ENCODE measurements around the gene HOXD10.

HOXD10 gene

DNA sequence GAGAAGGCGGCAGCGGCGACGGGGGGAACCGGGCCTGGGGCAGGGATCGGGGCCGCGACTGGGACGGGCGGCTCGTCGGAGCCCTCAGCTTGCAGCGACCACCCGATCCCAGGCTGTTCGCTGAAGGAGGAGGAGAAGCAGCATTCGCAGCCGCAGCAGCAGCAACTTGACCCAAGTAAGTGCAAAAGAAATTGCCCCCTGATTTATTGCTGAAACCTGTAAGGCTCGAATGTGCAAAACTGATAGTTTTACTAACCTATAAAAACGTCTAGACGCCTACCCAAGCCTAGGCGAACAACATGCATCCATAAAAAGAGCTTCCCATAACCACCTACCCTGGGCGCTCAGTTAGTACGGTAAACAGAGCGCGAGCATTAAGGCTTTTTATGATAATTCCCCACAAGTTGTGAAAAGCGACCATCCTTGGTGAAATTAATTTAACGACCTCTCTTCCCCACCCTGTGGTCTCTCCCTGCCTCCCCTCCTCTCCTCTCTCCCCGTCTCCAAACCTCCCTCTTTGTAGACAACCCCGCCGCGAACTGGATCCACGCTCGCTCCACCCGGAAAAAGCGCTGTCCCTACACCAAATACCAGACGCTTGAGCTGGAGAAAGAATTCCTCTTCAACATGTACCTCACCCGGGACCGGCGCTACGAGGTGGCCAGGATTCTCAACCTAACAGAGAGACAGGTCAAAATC, 7.0 kb downstream of the HOXD10 start:
- DNase-seq (ENCODE audit: low read depth), result no peak

DNA sequence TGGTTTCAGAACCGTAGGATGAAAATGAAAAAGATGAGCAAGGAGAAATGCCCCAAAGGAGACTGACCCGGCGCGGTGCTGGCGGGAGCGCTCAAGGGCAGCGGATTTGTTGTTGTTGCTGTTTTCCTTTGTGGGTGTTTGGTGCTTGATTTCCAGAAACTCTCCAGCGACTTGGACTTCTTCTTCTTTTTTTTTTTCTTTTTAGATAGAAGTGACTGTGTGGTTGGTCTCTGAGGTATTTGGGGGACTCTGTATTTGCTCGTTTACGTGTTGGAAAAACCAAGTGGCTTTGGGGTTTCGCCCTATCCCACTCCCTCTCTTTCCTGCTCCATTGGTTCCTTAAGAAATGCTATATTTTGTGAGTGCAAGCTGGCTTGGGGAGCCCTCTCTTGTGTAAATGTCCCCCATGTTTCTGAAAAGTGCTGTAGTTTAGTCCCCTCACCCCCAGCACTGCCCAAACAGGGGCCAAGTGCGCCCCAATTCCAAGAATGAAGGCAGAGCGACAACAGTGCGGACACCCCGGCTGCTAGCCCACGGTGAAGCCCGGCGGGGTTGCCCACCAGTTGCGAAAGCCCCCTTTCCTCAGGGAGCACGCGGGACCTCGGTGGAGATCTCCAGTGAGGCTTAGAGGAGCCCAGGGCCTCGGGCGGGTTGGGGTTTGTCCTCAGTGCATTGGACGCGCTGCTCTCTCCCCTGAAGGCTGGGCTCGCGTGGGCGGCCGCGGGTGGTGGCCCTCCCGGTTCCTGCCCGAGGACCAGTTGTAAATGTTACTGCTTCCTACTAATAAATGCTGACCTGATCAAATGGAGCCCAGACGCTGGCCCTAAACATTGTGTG, 7.8 kb downstream of the HOXD10 start:
- no peak for DNase-seq (ENCODE audit: low read depth)

- DNase-seq (ENCODE audit: low read depth), result no peak
Observed at GRCh38 chr2:176124947-176125771, 8.6 kb downstream of the HOXD10 start.

DNA sequence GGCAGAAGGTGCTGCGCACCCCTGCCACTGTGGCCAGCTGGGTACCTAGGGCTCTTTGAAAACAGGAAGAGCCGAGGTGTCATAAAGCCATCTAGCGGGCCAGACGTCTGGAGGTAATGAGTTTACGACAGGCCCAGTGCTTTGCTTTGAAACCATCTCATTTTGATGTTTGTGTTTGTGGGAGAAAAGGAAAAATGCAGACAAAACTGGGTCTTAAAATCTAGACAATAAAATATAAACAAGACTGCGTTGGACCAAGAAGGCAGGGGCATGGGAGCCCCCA, 9.1 kb downstream of the HOXD10 start:
- DNase-seq (ENCODE audit: low read depth), result no peak

- DNase-seq (ENCODE audit: low read depth), result no peak
Observed at GRCh38 chr2:176126929-176127773, 10.6 kb downstream of the HOXD10 start.

DNA sequence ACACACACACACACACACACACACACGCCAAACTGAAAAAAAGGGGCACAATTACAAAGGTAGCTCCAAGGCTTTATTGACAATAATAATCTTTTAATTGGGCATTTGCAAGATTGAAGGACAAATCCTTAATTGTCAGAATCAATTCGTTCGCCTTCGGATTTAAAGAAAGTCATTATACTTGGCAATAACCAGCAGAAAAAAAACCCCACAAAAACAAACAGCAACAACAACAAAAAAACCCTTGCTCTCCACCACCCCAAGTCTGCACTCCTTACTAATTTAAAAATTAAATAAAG, 11.1 kb downstream of the HOXD10 start:
- DNase-seq (ENCODE audit: low read depth), result no peak

GRCh38 chr2:176128172-176128981, 11.8 kb downstream of the HOXD10 start:
- DNase-seq (ENCODE audit: low read depth), result no peak

GRCh38 chr2:176128982-176129796, 12.6 kb downstream of the HOXD10 start, which contains the start of gene HOXD8:
Gene HOXD8 (plus strand): TSS chr2:176129705. CDS start chr2:176130367, 662 bp downstream.
- DNase-seq (ENCODE audit: low read depth), result no peak

DNA sequence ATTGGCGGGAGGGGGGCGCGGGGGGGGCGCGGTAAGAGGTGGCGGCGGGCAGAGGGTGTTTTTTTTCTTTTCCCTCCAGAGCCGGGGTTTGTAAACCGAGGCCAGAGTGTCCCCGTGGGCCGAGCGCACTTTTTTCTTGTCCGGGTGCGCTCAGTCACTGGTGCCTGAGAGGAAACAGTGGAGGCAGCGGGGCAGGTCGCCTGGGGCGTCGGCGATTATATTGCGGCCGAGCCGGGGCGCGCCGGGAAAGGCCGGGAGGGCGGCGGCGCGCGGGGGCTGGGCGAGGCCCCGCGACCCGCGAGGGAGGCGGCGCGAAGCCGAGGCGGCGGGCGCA, 13.2 kb downstream of the HOXD10 start:
- DNase-seq (ENCODE audit: low read depth), result no peak

GRCh38 chr2:176130147-176130956, 13.8 kb downstream of the HOXD10 start:
- DNase-seq (ENCODE audit: low read depth), result no peak

DNA sequence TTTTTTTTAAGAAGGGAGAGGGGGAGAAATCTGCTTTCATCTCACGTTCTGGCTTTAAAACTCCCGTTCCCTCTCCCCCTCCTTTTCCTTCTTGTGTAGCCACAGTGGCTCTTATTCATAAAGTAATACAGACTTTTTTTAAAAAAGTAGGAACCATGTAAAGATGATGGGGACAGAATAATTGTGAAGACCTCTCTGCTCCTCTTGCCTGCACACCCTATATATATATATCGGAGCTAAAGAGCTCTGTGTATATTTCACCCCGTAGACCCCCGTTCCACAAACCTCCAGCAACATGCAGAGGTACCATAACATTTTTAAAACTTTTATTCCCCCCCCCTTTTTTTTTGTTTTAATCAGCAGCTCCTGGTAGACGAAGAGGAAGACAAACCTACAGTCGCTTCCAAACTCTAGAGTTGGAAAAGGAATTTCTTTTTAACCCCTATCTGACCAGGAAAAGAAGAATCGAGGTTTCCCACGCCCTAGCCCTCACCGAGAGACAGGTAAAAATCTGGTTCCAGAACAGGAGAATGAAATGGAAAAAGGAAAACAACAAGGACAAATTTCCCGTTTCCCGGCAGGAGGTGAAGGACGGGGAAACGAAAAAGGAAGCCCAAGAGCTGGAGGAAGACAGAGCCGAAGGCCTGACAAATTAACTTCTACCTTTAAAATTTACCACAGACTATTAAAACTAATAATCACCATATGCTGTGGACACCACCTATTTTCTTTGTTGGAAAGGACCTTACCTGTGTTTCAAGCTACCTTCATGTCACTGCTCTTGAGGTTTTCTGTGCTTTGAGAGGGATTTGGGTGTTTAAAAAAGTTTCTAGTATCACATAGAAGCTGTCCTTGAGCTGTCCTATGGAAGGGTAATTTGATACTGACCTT, 14.6 kb downstream of the HOXD10 start:
- no peak for DNase-seq (ENCODE audit: low read depth)

DNA sequence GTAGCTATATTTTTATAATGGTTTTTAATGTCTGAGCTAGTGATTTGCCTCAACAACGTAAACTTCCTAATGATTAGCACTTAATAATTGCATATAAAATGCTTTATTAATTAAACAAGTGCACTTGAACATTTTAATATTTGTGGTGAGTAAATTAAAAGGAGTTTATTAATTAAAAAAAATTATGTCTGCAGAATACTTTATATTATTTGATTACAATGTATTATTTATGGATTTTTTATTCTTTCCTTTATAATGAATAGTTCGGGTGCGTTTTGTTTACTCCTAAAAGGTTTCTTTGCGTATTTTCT, 15.2 kb downstream of the HOXD10 start:
- no peak for DNase-seq (ENCODE audit: low read depth)

- no peak for DNase-seq (ENCODE audit: low read depth)
Observed at GRCh38 chr2:176132205-176133171, 15.9 kb downstream of the HOXD10 start.

DNA sequence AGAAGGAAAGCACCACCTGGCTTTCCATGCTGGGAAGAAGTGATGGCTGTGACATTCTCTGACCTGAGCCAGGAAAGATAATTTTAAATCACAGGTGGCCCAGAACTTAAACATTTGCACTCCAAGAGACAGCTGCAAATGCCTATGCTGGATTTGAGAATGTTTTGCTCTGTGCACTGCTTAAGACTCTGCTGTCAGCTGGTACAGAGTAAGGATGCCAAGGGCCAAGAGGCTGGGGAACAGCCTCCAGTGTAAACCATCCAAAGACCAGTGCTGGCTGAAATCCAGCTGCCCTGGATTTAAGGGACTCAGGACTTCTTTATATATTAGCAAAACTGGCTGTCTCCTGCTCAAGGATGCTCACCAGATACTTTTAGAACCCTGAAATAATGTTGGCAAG, 16.8 kb downstream of the HOXD10 start:
- DNase-seq (ENCODE audit: low read depth), result no peak

GRCh38 chr2:176134035-176134434, 17.5 kb downstream of the HOXD10 start:
- DNase-seq (ENCODE audit: low read depth), result no peak

- no peak for DNase-seq (ENCODE audit: low read depth)
Observed at GRCh38 chr2:176135035-176135440, 18.5 kb downstream of the HOXD10 start.

Data from GM04503 (cell line).